GM18951 (cell line): ENCODE measurements around the gene MROH8.
"Not testable (repeated sequence)": the region's sequence is repeated elsewhere in the genome, so short reads cannot be mapped to it uniquely, and the experiment has no call there.

Experiments
- POLR2A ChIP-seq: IDR thresholded peaks from 4 replicates; pipeline ENCODE4 v1.6.1; 2011; ENCODE audit warnings: mild to moderate bottlenecking; ENCODE audit not compliant: insufficient read length, insufficient read depth; ENCODE audit errors: extremely low read depth
- in situ Hi-C: fragments of 300-500 bp; cut with MboI; formaldehyde crosslinking; loops from one replicate; pipeline ENCODE4 v1.12.0; 2022; ENCODE audit warnings: low sequenced_read_pairs, mixed read lengths, inconsistent platforms; ENCODE audit not compliant: unreplicated experiment

MROH8 gene

GRCh38 chr20:37075932-37076685 lies 103.2 kb downstream of the MROH8 start:
- in situ Hi-C loops, result no loop called here
- no peak for TF ChIP-seq POLR2A

- in situ Hi-C loops, result no loop called here
- no peak for TF ChIP-seq POLR2A
Measured at GRCh38 chr20:37072293-37073196, 106.8 kb downstream of the MROH8 start.

- no peak for TF ChIP-seq POLR2A
Measured at GRCh38 chr20:37071481-37071911, 107.9 kb downstream of the MROH8 start.

GRCh38 chr20:37069563-37069962 lies 109.8 kb downstream of the MROH8 start:
- in situ Hi-C loops, result not testable (repeated sequence)

More at GRCh38 chr20:37071481-37071911, 107.9 kb downstream of the MROH8 start:
- in situ Hi-C loops, result no loop called here

GRCh38 chr20:37066168-37066567 lies 113.2 kb downstream of the MROH8 start:
- TF ChIP-seq POLR2A, result no peak

GRCh38 chr20:37055276-37055675 lies 124.1 kb downstream of the MROH8 start:
- in situ Hi-C loops, result no loop called here

More at GRCh38 chr20:37066168-37066567, 113.2 kb downstream of the MROH8 start:
- in situ Hi-C loops, result no loop called here

GRCh38 chr20:37053230-37053950 lies 126.0 kb downstream of the MROH8 start:
- in situ Hi-C loops, result no loop called here
- no peak for TF ChIP-seq POLR2A

More at GRCh38 chr20:37055276-37055675, 124.1 kb downstream of the MROH8 start:
- no peak for TF ChIP-seq POLR2A
